NCI-H774 (cell line): ENCODE data around the gene FAM107A.

ENCODE experiments used
- DNase-seq: peaks from one replicate; lab custom pipeline; 2025; lab: John Stamatoyannopoulos, UW

Gene FAM107A

GRCh38 chr3:58577269-58577821 is at the start of gene FAM107A:
Gene FAM107A (minus strand): TSS chr3:58577391. CDS start chr3:58569860, 7,531 bp downstream.
- DNase-seq: no peak

- DNase-seq: no peak
Measured at GRCh38 chr3:58625196-58625824, 48.1 kb upstream of the FAM107A start.

- DNase-seq: no peak
Measured at GRCh38 chr3:58624550-58624949, 47.4 kb upstream of the FAM107A start.

GRCh38 chr3:58623961-58624360 is 46.8 kb upstream of the FAM107A start:
- no peak for DNase-seq

GRCh38 chr3:58623478-58623877 is 46.3 kb upstream of the FAM107A start:
- DNase-seq: no peak

GRCh38 chr3:58622892-58623291 is 45.7 kb upstream of the FAM107A start:
- no peak for DNase-seq

GRCh38 chr3:58622436-58622835 is 45.2 kb upstream of the FAM107A start:
- DNase-seq: no peak

GRCh38 chr3:58621086-58621830 is 44.1 kb upstream of the FAM107A start:
- no peak for DNase-seq

- no peak for DNase-seq
Measured at GRCh38 chr3:58620421-58620820, 43.2 kb upstream of the FAM107A start.

- DNase-seq: no peak
Measured at GRCh38 chr3:58617338-58617761, 40.2 kb upstream of the FAM107A start.

- DNase-seq: no peak
Measured at GRCh38 chr3:58613236-58614132, 36.3 kb upstream of the FAM107A start.

GRCh38 chr3:58612830-58613229 is 35.6 kb upstream of the FAM107A start:
- DNase-seq: no peak

- DNase-seq: no peak
Measured at GRCh38 chr3:58609990-58610389, 32.8 kb upstream of the FAM107A start.

GRCh38 chr3:58608648-58609047 is 31.5 kb upstream of the FAM107A start:
- no peak for DNase-seq

GRCh38 chr3:58607816-58608215 is 30.6 kb upstream of the FAM107A start:
- DNase-seq: no peak

GRCh38 chr3:58606693-58607092 is 29.5 kb upstream of the FAM107A start:
- no peak for DNase-seq

- DNase-seq: no peak
Measured at GRCh38 chr3:58604031-58604430, 26.8 kb upstream of the FAM107A start.

GRCh38 chr3:58603606-58604005 is 26.4 kb upstream of the FAM107A start:
- DNase-seq: no peak

GRCh38 chr3:58597770-58598310 is 20.6 kb upstream of the FAM107A start:
- DNase-seq: no peak

GRCh38 chr3:58596834-58597518 is 19.8 kb upstream of the FAM107A start:
- no peak for DNase-seq

GRCh38 chr3:58594117-58594516 is 16.9 kb upstream of the FAM107A start:
- DNase-seq: no peak
